Measurements from ENCODE around the gene KDM2A.

The KDM2A gene

GRCh38 chr11:67118801-67119584 lies at the start of gene KDM2A:
Gene KDM2A (plus strand): TSS chr11:67119263. CDS start chr11:67121317, 2,054 bp downstream.
- TF ChIP-seq CTCF (IDR thresholded peaks at IDR 0.05; ENCODE audit: unreplicated experiment in 3 of 3), result peak in 2 of 3 experiments; percentile 8 to 36
- no peaks in the 10 kb centered on the region for H3K27me3 Mint-ChIP-seq (ENCODE audit: low read depth)

GRCh38 chr11:67071420-67072284 lies 47.4 kb upstream of the KDM2A start:
- Mint-ChIP-seq H3K27me3 (ENCODE audit: low read depth) (peaks cover 15% of the 10 kb centered on the region), H3K4me1 (no peaks in the 10 kb centered on the region), H3K27ac (no peak overlapping the region), H3K4me3 (no peak overlapping the region), H3K36me3 (ENCODE audit: low read depth) (no peaks in the 10 kb centered on the region), H3K9me3 (no peaks in the 10 kb centered on the region)
- peak; percentile 65 to 76 (median 69) for TF ChIP-seq CTCF (IDR thresholded peaks at IDR 0.05; ENCODE audit: unreplicated experiment in 3 of 3)

More at GRCh38 chr11:67118801-67119584, at the start of gene KDM2A:
- peak within 1 kb of the TSS; percentile 98 to 100 (median 99) for H3K4me3 Mint-ChIP-seq
- peaks cover 32% of the 10 kb centered on the region for H3K4me1 Mint-ChIP-seq
- peak within 1 kb of the TSS; percentile 84 to 98 (median 92) for H3K27ac Mint-ChIP-seq
- H3K9me3 Mint-ChIP-seq, result no peaks in the 10 kb centered on the region
- peaks cover 12% of the 10 kb centered on the region for H3K36me3 Mint-ChIP-seq (ENCODE audit: low read depth)

GRCh38 chr11:67072295-67072694 lies 46.8 kb upstream of the KDM2A start:
- TF ChIP-seq CTCF (IDR thresholded peaks at IDR 0.05; ENCODE audit: unreplicated experiment in 3 of 3), result no peak
- Mint-ChIP-seq H3K36me3 (ENCODE audit: low read depth) (no peaks in the 10 kb centered on the region), H3K4me3 (no peak overlapping the region)

GRCh38 chr11:67073908-67074307 lies 45.2 kb upstream of the KDM2A start:
- Mint-ChIP-seq H3K4me3 (no peak overlapping the region), H3K36me3 (ENCODE audit: low read depth) (no peaks in the 10 kb centered on the region), H3K27ac (no peak overlapping the region), H3K9me3 (no peaks in the 10 kb centered on the region), H3K27me3 (ENCODE audit: low read depth) (peaks cover 12% of the 10 kb centered on the region), H3K4me1 (peaks cover under 1% of the 10 kb centered on the region)
- no peak for TF ChIP-seq CTCF (IDR thresholded peaks at IDR 0.05; ENCODE audit: unreplicated experiment in 3 of 3)

More at GRCh38 chr11:67072295-67072694, 46.8 kb upstream of the KDM2A start:
- Mint-ChIP-seq H3K9me3 (no peaks in the 10 kb centered on the region), H3K27me3 (ENCODE audit: low read depth) (peaks cover 15% of the 10 kb centered on the region), H3K27ac (no peak overlapping the region), H3K4me1 (no peaks in the 10 kb centered on the region)

- Mint-ChIP-seq H3K27ac (no peak overlapping the region), H3K4me1 (peaks cover 5% of the 10 kb centered on the region), H3K4me3 (no peak overlapping the region), H3K9me3 (no peaks in the 10 kb centered on the region), H3K27me3 (ENCODE audit: low read depth) (peaks cover 4% of the 10 kb centered on the region), H3K36me3 (ENCODE audit: low read depth) (no peaks in the 10 kb centered on the region)
- TF ChIP-seq CTCF (IDR thresholded peaks at IDR 0.05; ENCODE audit: unreplicated experiment in 3 of 3), result no peak
These were observed 42.9 kb upstream of the KDM2A start for GRCh38 chr11:67076202-67076601.

Data from nephron (organoid).